Measurements from ENCODE around the gene COPS8.

- TF ChIP-seq, protein P1, sequence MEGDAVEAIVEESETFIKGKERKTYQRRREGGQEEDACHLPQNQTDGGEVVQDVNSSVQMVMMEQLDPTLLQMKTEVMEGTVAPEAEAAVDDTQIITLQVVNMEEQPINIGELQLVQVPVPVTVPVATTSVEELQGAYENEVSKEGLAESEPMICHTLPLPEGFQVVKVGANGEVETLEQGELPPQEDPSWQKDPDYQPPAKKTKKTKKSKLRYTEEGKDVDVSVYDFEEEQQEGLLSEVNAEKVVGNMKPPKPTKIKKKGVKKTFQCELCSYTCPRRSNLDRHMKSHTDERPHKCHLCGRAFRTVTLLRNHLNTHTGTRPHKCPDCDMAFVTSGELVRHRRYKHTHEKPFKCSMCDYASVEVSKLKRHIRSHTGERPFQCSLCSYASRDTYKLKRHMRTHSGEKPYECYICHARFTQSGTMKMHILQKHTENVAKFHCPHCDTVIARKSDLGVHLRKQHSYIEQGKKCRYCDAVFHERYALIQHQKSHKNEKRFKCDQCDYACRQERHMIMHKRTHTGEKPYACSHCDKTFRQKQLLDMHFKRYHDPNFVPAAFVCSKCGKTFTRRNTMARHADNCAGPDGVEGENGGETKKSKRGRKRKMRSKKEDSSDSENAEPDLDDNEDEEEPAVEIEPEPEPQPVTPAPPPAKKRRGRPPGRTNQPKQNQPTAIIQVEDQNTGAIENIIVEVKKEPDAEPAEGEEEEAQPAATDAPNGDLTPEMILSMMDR (IDR thresholded peaks at IDR 0.05) = peak; percentile 29 to 74 (median 65)
- no peak for TF ChIP-seq POLR2A (IDR thresholded peaks at IDR 0.05)
These were observed 25.0 kb upstream of the COPS8 start for GRCh38 chr2:237060534-237061312.
